ENCODE measurements around the gene NAV3.

Gene NAV3, protein sequence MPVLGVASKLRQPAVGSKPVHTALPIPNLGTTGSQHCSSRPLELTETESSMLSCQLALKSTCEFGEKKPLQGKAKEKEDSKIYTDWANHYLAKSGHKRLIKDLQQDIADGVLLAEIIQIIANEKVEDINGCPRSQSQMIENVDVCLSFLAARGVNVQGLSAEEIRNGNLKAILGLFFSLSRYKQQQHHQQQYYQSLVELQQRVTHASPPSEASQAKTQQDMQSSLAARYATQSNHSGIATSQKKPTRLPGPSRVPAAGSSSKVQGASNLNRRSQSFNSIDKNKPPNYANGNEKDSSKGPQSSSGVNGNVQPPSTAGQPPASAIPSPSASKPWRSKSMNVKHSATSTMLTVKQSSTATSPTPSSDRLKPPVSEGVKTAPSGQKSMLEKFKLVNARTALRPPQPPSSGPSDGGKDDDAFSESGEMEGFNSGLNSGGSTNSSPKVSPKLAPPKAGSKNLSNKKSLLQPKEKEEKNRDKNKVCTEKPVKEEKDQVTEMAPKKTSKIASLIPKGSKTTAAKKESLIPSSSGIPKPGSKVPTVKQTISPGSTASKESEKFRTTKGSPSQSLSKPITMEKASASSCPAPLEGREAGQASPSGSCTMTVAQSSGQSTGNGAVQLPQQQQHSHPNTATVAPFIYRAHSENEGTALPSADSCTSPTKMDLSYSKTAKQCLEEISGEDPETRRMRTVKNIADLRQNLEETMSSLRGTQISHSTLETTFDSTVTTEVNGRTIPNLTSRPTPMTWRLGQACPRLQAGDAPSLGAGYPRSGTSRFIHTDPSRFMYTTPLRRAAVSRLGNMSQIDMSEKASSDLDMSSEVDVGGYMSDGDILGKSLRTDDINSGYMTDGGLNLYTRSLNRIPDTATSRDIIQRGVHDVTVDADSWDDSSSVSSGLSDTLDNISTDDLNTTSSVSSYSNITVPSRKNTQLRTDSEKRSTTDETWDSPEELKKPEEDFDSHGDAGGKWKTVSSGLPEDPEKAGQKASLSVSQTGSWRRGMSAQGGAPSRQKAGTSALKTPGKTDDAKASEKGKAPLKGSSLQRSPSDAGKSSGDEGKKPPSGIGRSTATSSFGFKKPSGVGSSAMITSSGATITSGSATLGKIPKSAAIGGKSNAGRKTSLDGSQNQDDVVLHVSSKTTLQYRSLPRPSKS (N-terminal part only)

DNA sequence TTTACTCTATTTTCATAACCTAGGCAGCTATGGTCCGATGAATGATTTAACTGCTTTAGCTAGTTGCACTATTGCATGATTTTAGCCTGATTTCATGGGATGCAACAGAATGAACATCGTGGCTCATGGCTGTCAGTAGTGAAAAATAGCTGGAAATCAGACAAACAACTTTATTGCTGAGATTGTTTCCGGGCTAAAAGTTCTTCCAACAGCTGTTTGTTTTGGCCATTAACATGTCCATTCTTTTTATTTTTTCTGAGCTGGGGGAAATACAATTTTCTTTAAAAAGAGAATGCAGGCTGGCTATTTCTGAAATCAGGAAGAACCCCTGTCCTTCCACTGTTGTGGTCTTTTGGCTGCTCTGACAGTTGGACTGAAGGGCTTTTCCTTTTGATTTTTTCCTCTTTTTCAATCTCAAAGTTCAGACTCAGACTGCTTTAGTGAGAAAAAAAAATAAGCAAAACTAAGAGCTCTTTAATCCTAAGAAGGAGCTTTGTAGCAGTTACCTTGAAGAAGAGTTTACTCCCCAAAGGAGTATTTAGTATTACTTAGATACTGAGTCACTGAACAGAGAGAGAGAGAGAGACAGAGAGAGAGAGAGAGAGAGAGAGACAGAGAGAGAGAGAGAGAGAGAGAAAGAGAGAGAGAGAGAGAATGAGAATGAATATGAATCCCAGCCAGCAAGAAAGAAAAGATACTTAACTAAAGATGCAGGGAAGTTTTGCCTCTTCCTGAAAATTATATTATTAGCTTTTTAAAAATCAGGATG is at the start of gene NAV3:
Gene NAV3 (plus strand): TSS at position 312 of the 769 bp plus-strand sequence. CDS start 568 bp downstream, outside the sequence.
- DNase-seq = peak; percentile 47

DNA sequence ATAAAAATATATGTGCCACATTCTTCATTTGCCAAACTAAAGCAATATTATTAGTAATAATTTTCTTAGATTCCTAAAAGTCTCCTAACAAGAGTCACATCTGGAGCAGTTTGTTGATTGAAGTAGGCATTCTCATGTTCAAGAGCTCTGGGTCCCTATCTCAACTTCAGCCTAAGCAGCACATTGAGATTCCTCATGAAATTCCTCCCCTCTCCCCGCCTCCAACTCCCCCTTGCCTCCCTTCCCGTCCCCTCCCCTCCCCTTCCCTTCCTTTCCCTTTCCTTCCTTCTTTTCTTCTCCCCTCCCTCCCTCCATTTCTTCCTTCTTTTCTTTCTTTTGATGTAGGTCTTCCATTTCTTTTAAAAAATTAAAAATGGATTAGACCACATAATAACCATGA is 48.7 kb upstream of the NAV3 start:
- DNase-seq = no peak

DNA sequence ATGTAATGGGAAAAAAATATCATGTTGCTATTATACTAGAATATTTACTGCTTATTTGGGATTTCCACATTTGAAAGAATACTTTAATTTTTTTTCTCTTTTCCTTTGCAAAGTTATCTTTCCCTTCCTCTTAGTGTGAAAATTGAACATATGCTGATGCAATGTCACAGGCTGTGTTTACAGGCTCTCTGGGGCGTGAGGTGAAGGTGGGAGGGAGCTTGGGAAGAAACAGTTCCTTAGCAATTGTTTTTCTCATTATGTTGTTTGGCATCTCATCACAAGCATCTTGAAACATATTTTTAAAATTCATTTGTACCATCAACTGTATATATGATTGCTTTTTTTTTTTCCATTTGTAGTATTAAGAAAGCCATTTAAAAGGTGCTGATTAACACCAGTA is 47.9 kb upstream of the NAV3 start:
- DNase-seq = no peak

DNA sequence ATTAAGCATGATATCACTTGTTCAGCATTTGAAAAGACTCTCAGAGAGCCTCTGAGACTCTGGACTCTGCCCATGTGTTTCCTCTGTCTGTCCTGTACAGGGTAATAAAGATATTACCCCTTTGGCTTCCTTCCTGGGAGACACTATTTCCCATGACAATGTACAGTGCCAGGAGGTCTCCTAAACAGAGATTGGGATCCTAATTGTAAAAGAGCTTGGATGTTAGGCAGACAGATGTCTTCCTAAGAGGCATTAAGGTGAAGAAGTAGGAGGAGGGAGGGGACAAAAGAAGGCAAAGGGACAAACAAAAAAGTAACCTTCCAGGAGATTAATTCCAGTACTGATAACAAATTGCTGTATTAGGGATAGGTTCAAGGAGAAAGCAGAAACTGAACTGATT is 45.5 kb upstream of the NAV3 start:
- no peak for DNase-seq

DNA sequence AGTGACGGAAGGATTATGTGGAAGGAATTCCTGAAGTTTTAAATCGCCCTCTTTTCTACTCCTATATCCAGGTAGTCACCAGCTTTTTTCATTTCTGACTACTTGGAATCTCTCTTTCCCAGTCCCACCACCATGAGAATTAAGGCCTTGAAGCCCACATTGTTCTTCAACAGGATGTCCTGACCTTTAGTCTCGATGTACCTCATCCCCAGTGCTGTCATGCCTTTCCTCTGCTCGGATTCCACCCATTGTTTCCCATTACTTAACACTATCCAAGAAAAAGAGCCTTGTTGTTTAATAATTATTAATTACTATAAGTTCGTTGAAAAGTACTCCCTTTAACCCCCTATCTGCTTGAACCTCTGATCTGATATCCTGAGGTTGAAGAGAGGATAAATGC is 44.0 kb upstream of the NAV3 start:
- DNase-seq = no peak

DNA sequence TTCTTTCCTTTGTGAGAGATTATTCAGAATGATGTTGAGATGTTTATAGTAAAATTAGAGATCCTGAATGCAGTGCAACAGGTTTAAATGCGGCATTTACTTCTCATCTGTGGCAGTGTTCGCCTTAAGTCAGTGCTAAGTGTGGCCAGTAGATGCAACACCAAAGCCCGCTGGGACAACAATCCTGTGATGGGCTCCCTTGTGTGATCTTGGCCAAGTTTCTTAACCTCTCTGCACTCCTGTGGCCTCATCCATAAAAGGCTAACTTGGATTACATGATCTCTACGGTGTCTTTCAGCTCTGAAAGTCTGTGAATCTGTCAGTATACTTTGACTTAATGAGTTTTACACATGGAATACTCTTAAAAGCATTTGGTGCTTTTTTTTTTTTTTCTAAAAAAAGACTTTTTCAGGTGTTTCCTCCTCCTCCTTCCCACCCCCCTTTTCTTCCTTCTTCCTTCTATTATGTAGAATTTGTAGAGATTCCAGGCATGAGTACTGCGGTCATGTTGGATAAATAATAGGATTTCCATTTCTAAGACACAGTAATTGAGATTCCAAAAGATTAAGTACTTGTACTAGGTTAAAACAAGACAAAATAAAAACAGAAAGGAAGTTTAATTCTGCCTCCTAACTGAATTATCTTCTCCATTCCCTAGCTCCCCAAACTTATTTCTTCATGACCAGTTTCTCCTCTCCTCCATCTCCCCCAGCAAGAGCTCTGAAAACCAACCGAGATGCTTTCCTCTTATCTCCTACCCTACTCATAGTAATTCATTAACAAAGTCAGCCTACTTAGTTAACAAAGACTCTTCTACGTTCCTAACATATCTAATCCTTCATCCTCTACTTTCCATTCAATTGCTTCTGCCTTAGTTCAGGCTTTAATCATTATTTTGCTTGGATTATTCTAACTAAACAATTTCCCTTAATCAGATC is 42.2 kb upstream of the NAV3 start:
- no peak for DNase-seq

- peak; percentile 39 for DNase-seq
Measured at GRCh38 chr12:77795699-77796098, 35.0 kb upstream of the NAV3 start.

- DNase-seq = peak; percentile 54
Measured at GRCh38 chr12:77796775-77797174, 33.9 kb upstream of the NAV3 start.

DNA sequence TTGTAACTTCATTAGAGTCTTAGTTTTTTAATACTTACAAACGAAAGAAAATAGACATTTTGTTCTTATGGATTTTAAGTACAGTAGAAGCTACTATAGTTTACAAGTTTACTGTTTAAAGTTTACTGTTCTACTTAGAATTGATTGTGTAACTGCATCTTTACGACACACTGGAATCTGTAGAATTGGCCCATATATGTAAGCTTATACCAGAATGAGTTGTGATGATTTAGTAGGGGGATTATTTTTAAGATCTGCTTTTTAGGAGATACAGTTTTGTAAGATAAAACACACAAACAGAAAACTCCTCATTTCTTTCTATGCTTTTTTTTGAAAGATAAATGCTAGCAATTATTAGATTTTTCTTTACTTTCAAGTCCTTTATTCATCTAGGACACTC is 30.2 kb upstream of the NAV3 start:
- DNase-seq = no peak

GRCh38 chr12:77808534-77808933 is 22.2 kb upstream of the NAV3 start:
- no peak for DNase-seq

GRCh38 chr12:77813558-77813957 is 17.1 kb upstream of the NAV3 start:
- no peak for DNase-seq

GRCh38 chr12:77814386-77814785 is 16.3 kb upstream of the NAV3 start:
- no peak for DNase-seq

- no peak for DNase-seq
Measured at GRCh38 chr12:77816196-77816595, 14.5 kb upstream of the NAV3 start.

GRCh38 chr12:77817276-77817675 is 13.4 kb upstream of the NAV3 start:
- DNase-seq = no peak

- no peak for DNase-seq
Measured at GRCh38 chr12:77818351-77818750, 12.3 kb upstream of the NAV3 start.

DNA sequence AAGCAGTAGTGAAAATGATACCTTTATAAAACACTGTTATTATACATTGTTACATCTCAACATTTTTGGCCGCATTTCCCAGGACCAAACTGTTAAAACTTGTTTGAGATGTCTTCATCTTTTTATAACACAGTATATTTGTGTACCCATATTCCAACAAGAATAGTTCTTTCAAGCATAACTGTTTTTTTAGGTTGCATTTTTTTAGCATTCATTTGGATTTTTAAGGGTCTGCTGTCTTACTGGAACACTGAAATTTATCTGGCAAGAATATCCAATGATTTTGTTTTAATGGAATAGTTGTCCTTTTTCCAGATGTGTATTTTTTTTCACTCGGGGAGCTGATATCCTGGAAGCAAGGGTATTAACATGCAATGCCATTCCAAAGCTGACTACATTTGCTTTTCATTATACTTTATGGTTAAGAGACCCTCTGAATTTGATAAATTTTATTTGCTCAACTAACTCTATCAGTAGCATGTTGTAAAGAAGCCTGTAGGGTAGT is 8.9 kb upstream of the NAV3 start:
- no peak for DNase-seq

DNA sequence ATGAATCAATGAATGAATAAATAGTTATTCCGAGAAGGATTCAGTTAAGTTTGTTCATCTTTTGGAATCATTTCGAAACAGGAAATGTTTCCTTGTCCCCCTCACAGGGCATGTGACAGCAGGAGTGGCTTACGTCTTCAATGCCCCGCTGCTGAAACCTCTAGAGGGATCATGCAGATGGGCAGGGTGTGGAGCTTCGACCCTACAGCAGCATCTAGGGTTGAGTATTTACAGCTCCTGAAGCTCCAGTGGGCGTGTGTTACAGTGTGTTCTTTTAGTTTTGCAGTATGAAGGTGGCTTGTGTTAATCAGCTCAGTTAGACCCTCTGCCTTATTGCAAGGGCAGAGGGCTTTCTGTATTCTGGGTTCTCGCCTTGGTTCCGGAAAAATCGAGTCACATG is 2.6 kb downstream of the NAV3 start:
- no peak for DNase-seq

DNA sequence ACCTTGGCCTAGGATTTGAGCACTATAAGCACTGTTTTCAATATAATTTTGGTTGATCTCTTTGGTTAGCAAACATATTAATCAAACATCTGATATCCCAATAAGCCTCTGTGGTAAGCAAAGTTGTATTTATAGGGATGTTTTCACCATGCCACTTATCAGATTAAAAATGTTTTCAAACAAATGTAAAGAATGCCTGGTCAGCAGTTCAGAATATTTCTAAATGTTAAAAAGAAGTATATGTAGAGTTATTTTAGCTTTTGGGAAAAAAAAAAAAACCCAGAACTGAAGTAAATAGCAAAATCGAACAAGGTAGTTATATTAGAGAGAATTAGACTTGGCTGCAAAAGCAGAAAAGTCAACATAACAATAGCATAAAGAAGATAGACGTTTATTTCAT is 3.9 kb downstream of the NAV3 start:
- no peak for DNase-seq

DNA sequence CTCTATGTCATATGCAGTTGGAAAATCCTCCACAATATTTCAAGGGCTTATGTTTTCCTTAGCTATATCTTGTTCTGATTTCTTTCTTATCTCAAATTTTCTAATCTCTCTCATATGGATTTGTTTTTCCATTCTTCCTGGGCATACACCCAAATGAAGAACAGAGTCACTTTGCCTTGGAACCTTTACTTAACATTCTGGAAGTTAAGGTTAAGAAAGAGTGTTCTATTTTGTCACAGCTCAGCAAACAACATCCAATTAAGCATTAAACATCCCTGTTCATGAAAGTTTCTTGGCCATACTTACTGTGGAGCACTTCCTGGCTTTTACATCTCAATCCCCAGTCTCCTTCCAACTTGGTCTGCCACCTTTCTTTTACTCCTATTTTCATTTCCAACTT is 5.3 kb downstream of the NAV3 start:
- DNase-seq = no peak

DNA sequence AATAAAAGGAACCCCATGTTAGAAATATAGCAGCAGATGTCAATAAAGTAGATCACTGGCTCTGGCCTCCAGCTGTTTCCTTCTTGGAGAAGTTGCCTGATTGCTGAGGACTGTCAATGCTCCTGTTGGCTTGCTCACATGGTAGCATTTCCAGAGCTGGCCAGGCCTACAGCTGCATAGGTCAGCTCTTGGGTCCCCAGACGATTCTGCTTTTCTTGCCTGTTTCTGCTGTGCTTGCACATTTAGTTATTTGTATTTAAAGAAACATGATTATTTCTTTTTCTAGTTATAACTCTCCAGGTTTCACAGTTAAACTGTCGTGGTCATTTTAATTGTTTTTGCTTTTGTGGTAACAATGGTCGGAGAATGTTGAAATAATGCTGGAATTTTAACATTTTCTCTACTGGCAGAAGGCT is 7.2 kb downstream of the NAV3 start:
- no peak for DNase-seq

- peak; percentile 19 for DNase-seq
Measured at GRCh38 chr12:77841521-77841920, 10.8 kb downstream of the NAV3 start.

Data from fibroblast of upper back skin (primary cell).